OCI-LY1 (cell line): ENCODE data around the gene UCKL1.

Experiments used
- H2AFZ ChIP-seq: fragments of 200-600 bp; sonication (generic), shearing (Covaris generic); 2 replicates; pipeline ENCODE4 v1.6.0; 2014; ENCODE audit warnings: antibody characterized with exemption, mild to moderate bottlenecking, low read length
- H3F3A ChIP-seq: fragments of 200-600 bp; sonication (generic), shearing (Covaris generic); 2 replicates; pipeline ENCODE4 v1.6.0; 2014; ENCODE audit warnings: mild to moderate bottlenecking, antibody characterized with exemption, low read length, moderate library complexity; ENCODE audit not compliant: insufficient read depth
- H3K27ac ChIP-seq: fragments of 200-600 bp; sonication (generic); 2 replicates; pipeline ENCODE4 v1.5.1; 2014; ENCODE audit warnings: low read length, mixed run types, mild to moderate bottlenecking, low read depth; ENCODE audit not compliant: poor library complexity, severe bottlenecking
- H3K27me3 ChIP-seq: fragments of 200-600 bp; sonication (generic); 2 replicates; pipeline ENCODE4 v1.6.0; 2014; ENCODE audit warnings: antibody characterized with exemption, mild to moderate bottlenecking, low read length, moderate library complexity; ENCODE audit not compliant: insufficient read depth
- H3K36me3 ChIP-seq: fragments of 200-600 bp; sonication (generic); 2 replicates; pipeline ENCODE4 v1.6.1; 2014; ENCODE audit warnings: mild to moderate bottlenecking, antibody characterized with exemption, low read length, moderate library complexity, mixed read lengths; ENCODE audit not compliant: insufficient read depth
- H3K4me1 ChIP-seq: fragments of 200-600 bp; sonication (generic); 2 replicates; pipeline ENCODE4 v1.5.1; 2014; ENCODE audit warnings: mild to moderate bottlenecking, low read length, moderate library complexity; ENCODE audit not compliant: insufficient read depth, severe bottlenecking
- H3K4me2 ChIP-seq: fragments of 200-600 bp; sonication (generic), shearing (Covaris generic); 2 replicates; pipeline ENCODE4 v1.6.1; 2014; ENCODE audit warnings: low read length
- H3K4me3 ChIP-seq: fragments of 200-600 bp; sonication (generic); 2 replicates; pipeline ENCODE4 v1.5.1; 2014; ENCODE audit warnings: low read length, low read depth, mild to moderate bottlenecking, mixed read lengths; ENCODE audit not compliant: poor library complexity, severe bottlenecking
- H3K79me2 ChIP-seq: fragments of 200-600 bp; shearing (Covaris generic); 2 replicates; pipeline ENCODE4 v1.6.1; 2016; ENCODE audit warnings: mixed run types, low read length, mixed read lengths; ENCODE audit not compliant: insufficient read depth
- H3K9ac ChIP-seq: fragments of 200-600 bp; sonication (generic), shearing (Covaris generic); 2 replicates; pipeline ENCODE4 v1.6.1; 2014; ENCODE audit warnings: mild to moderate bottlenecking, low read length, mixed read lengths
- H3K9me2 ChIP-seq: fragments of 200-600 bp; sonication (generic), shearing (Covaris generic); 2 replicates; pipeline ENCODE4 v1.6.1; 2014; ENCODE audit warnings: low read depth, mild to moderate bottlenecking, low read length, mixed read lengths
- H3K9me3 ChIP-seq: fragments of 200-600 bp; shearing (Covaris generic); 2 replicates; pipeline ENCODE4 v1.6.1; 2014; ENCODE audit warnings: low read length, mixed read lengths
- H4K20me1 ChIP-seq: fragments of 200-600 bp; sonication (generic), shearing (Covaris generic); 2 replicates; pipeline ENCODE4 v1.6.0; 2016; ENCODE audit warnings: mild to moderate bottlenecking, low read length; ENCODE audit not compliant: insufficient read depth
- EZH2 ChIP-seq: fragments of 200-600 bp; sonication (generic), shearing (Covaris generic); IDR thresholded peaks from 2 replicates; pipeline ENCODE4 v1.8.0; 2017; ENCODE audit warnings: borderline replicate concordance, mixed run types, mild to moderate bottlenecking, antibody characterized with exemption, low read length, moderate library complexity, mixed read lengths
- TF ChIP-seq, protein P1 (sequence below): fragments of 200-600 bp; sonication (generic), shearing (Covaris generic); IDR thresholded peaks from 2 replicates; pipeline ENCODE4 v1.5.1; 2017; ENCODE audit warnings: mild to moderate bottlenecking, antibody characterized with exemption, low read length, moderate library complexity, mixed read lengths

The UCKL1 gene

DNA sequence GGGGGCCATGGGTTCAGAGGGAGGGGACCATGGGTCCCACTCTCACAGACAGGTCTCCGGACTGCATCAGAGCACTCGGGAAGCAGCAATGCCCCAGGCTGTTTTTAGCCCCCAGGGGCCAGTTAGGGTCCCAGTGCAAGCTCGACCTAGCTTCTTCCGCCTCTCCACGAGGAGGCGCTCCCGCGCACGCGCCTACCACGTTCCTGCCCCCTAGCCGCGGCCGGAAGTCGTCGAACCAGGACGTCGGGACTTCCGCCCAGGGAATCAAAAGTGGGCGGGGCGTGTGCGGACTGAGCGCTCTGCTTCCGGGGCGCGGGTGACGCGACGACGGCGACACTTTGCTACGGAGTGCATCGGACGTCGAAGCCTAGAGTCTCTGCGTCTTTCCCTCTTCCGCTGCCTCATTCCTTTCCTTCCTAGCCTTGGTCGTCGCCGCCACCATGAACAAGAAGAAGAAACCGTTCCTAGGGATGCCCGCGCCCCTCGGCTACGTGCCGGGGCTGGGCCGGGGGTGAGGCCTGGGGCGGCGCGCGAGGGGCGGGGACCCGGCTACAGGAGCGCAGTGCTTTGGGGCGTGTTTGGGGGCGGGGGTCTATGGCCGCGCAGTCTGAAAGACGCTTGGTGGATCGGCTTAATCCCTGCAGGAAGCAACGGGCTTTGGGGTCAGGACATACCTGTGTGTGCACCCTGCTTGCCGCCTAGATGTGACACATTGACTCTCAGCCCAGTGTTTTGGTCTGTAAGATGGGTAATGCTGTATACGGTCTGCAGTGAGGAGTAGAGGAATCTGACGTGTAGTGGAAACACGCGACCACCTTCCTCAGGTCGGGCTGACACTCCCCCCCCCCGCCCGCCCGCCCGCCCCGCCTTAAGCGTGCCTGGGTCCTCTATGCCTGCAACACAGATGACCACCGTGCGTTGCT, 24.9 kb upstream of the UCKL1 start, which contains the start of gene PRPF6:
PRPF6 (plus strand) TSS at position 327 of the 923 bp plus-strand sequence; CDS start at position 441, 114 bp downstream.
- H3K27me3 ChIP-seq, result no peaks in the 10 kb centered on the region
- H3K9me3 ChIP-seq, result no peaks in the 10 kb centered on the region
- H3K9ac ChIP-seq, result peak within 1 kb of the TSS; percentile 88
- peaks cover 6% of the 10 kb centered on the region; the same call in 1 of the 2 replicates for H3K79me2 ChIP-seq
- H4K20me1 ChIP-seq, result no peaks in the 10 kb centered on the region
- H3K4me1 ChIP-seq, result peaks cover 34% of the 10 kb centered on the region
- H3K4me3 ChIP-seq, result peak within 1 kb of the TSS; percentile 93
- H3K27ac ChIP-seq, result peak within 1 kb of the TSS; percentile 84
- no peak within 1 kb of the TSS for H2AFZ ChIP-seq
- H3F3A ChIP-seq, result peaks cover 4% of the 10 kb centered on the region; the same call in 1 of the 2 replicates
- H3K4me2 ChIP-seq, result peak within 1 kb of the TSS; percentile 90
- peaks cover 32% of the 10 kb centered on the region for H3K36me3 ChIP-seq
- H3K9me2 ChIP-seq, result no peaks in the 10 kb centered on the region
- TF ChIP-seq, protein P1, sequence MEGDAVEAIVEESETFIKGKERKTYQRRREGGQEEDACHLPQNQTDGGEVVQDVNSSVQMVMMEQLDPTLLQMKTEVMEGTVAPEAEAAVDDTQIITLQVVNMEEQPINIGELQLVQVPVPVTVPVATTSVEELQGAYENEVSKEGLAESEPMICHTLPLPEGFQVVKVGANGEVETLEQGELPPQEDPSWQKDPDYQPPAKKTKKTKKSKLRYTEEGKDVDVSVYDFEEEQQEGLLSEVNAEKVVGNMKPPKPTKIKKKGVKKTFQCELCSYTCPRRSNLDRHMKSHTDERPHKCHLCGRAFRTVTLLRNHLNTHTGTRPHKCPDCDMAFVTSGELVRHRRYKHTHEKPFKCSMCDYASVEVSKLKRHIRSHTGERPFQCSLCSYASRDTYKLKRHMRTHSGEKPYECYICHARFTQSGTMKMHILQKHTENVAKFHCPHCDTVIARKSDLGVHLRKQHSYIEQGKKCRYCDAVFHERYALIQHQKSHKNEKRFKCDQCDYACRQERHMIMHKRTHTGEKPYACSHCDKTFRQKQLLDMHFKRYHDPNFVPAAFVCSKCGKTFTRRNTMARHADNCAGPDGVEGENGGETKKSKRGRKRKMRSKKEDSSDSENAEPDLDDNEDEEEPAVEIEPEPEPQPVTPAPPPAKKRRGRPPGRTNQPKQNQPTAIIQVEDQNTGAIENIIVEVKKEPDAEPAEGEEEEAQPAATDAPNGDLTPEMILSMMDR, result peak; percentile 90
- TF ChIP-seq EZH2, result no peak

- H2AFZ ChIP-seq, result no peak overlapping the region
- peaks cover 6% of the 10 kb centered on the region; the same call in 1 of the 2 replicates for H3K79me2 ChIP-seq
Observed at GRCh38 chr20:63980317-63980805, 24.1 kb upstream of the UCKL1 start.

GRCh38 chr20:63979557-63980316, 23.5 kb upstream of the UCKL1 start, which contains the start of gene SAMD10:
SAMD10 (minus strand) TSS chr20:63979642; CDS start chr20:63979467, 175 bp downstream.
- no peaks in the 10 kb centered on the region for H4K20me1 ChIP-seq
- peaks cover 6% of the 10 kb centered on the region; the same call in 1 of the 2 replicates for H3K79me2 ChIP-seq
- H3K9ac ChIP-seq, result peak within 1 kb of the TSS; percentile 81
- H3K9me2 ChIP-seq, result no peaks in the 10 kb centered on the region
- H3K9me3 ChIP-seq, result no peaks in the 10 kb centered on the region
- peaks cover 34% of the 10 kb centered on the region for H3K4me1 ChIP-seq
- H3K27ac ChIP-seq, result peak within 1 kb of the TSS; percentile 84
- H3K36me3 ChIP-seq, result peaks cover 18% of the 10 kb centered on the region; the same call in 1 of the 2 replicates
- H3K27me3 ChIP-seq, result no peaks in the 10 kb centered on the region
- no peak within 1 kb of the TSS for H2AFZ ChIP-seq
- H3K4me3 ChIP-seq, result peak within 1 kb of the TSS; percentile 93
- peak within 1 kb of the TSS; percentile 100 for H3K4me2 ChIP-seq
- peaks cover 4% of the 10 kb centered on the region; the same call in 1 of the 2 replicates for H3F3A ChIP-seq
- TF ChIP-seq, protein P1, result no peak
- TF ChIP-seq EZH2, result no peak

More at GRCh38 chr20:63980317-63980805, 24.1 kb upstream of the UCKL1 start:
- peak overlapping the region; percentile 93 for H3K4me3 ChIP-seq
- no peaks in the 10 kb centered on the region for H3K9me3 ChIP-seq
- H3K4me1 ChIP-seq, result peaks cover 34% of the 10 kb centered on the region
- no peaks in the 10 kb centered on the region for H3K27me3 ChIP-seq
- H3K4me2 ChIP-seq, result peak overlapping the region; percentile 77
- TF ChIP-seq, protein P1, result no peak
- no peak for TF ChIP-seq EZH2
- H3K36me3 ChIP-seq, result peaks cover 25% of the 10 kb centered on the region; the same call in 1 of the 2 replicates
- no peaks in the 10 kb centered on the region for H3K9me2 ChIP-seq
- peaks cover 4% of the 10 kb centered on the region; the same call in 1 of the 2 replicates for H3F3A ChIP-seq
- H3K9ac ChIP-seq, result peak overlapping the region; percentile 72
- peak overlapping the region; percentile 84 for H3K27ac ChIP-seq
- H4K20me1 ChIP-seq, result no peaks in the 10 kb centered on the region
